ENCODE measurements around the gene DPEP3.
A peak's percentile ranks its signal among the peaks of the same experiment; 100 is the strongest.

The DPEP3 gene

GRCh38 chr16:67928147-67928546 lies 52.2 kb downstream of the DPEP3 start:
- TF ChIP-seq BACH2 (CRISPR knock-in tag; IDR thresholded peaks at IDR 0.05; ENCODE audit: borderline replicate concordance) (no peak), ESRRG (CRISPR knock-in tag; IDR thresholded peaks at IDR 0.05) (no peak), ZC3H10 (CRISPR knock-in tag; IDR thresholded peaks at IDR 0.05) (no peak), ZFP3 (CRISPR knock-in tag; IDR thresholded peaks at IDR 0.05) (no peak)
- ATAC-seq: peak; percentile 4

- no peak for TF ChIP-seq ZNF70 (CRISPR knock-in tag; IDR thresholded peaks at IDR 0.05)
- ATAC-seq: no peak
These were observed 53.0 kb downstream of the DPEP3 start for GRCh38 chr16:67927131-67927941.

GRCh38 chr16:67926181-67926750 lies 54.0 kb downstream of the DPEP3 start:
- peak; percentile 34; the same call in 2 of the 3 replicates for ATAC-seq
- TF ChIP-seq CREB5 (CRISPR knock-in tag; IDR thresholded peaks at IDR 0.05; ENCODE audit: low read depth): no peak
- TF ChIP-seq RARB (CRISPR knock-in tag; IDR thresholded peaks at IDR 0.05): no peak
- TF ChIP-seq BACH2 (CRISPR knock-in tag; IDR thresholded peaks at IDR 0.05; ENCODE audit: borderline replicate concordance): no peak
- TF ChIP-seq ZNF8 (CRISPR knock-in tag; IDR thresholded peaks at IDR 0.05): no peak
- TF ChIP-seq TCF4 (CRISPR knock-in tag; IDR thresholded peaks at IDR 0.05; ENCODE audit: borderline replicate concordance): no peak
- TF ChIP-seq ZNF565 (CRISPR knock-in tag; conservative IDR thresholded peaks at IDR 0.05; ENCODE audit: low read depth): no peak
- TF ChIP-seq ZFP30 (CRISPR knock-in tag; IDR thresholded peaks at IDR 0.05): no peak
- no peak for TF ChIP-seq PATZ1 (CRISPR knock-in tag; IDR thresholded peaks at IDR 0.05; ENCODE audit: borderline replicate concordance)
- TF ChIP-seq ARNTL (CRISPR knock-in tag; IDR thresholded peaks at IDR 0.05; ENCODE audit: borderline replicate concordance, low read depth): no peak
- no peak for TF ChIP-seq CSRNP3 (CRISPR knock-in tag; IDR thresholded peaks at IDR 0.05)
- TF ChIP-seq TSHZ2 (CRISPR knock-in tag; IDR thresholded peaks at IDR 0.05): no peak
- no peak for TF ChIP-seq ZNF70 (CRISPR knock-in tag; IDR thresholded peaks at IDR 0.05)
- no peak for TF ChIP-seq ESRRG (CRISPR knock-in tag; IDR thresholded peaks at IDR 0.05)
- TF ChIP-seq POU6F1 (CRISPR knock-in tag; IDR thresholded peaks at IDR 0.05; ENCODE audit: borderline replicate concordance, low read depth): no peak
- TF ChIP-seq ZFP3 (CRISPR knock-in tag; IDR thresholded peaks at IDR 0.05): no peak
- TF ChIP-seq OSR1 (CRISPR knock-in tag; IDR thresholded peaks at IDR 0.05): no peak
- no peak for TF ChIP-seq ZC3H10 (CRISPR knock-in tag; IDR thresholded peaks at IDR 0.05)
- TF ChIP-seq GLIS3 (CRISPR knock-in tag; IDR thresholded peaks at IDR 0.05): no peak
- no peak for TF ChIP-seq PPARA (CRISPR knock-in tag; IDR thresholded peaks at IDR 0.05; ENCODE audit: borderline replicate concordance)
